H9 (cell line): ENCODE results near the gene C19orf25. TPM values are rescaled to one million over a fixed set of nuclear protein-coding genes. Genes with fewer than 3 reads are reported as not detected.

Experiments used
- DNase-seq: peaks from one replicate; pipeline ENCODE4 v3.0.0-alpha.2; 2017
- H2AFZ ChIP-seq: one replicate; pipeline ENCODE4 v1.6.1; 2013; ENCODE audit warnings: mild to moderate bottlenecking, low read length, control low read depth, moderate library complexity
- H2AK5ac ChIP-seq: 2 replicates; pipeline ENCODE4 v1.6.1; 2013; ENCODE audit warnings: low read length, control low read depth, mixed read lengths; ENCODE audit not compliant: insufficient read length
- H2BK120ac ChIP-seq: one replicate; pipeline ENCODE4 v1.6.1; 2013; ENCODE audit warnings: low read depth, mild to moderate bottlenecking, low read length, control low read depth, inconsistent platforms; ENCODE audit not compliant: poor library complexity, severe bottlenecking
- H2BK12ac ChIP-seq: 2 replicates; pipeline ENCODE4 v1.6.1; 2013; ENCODE audit warnings: low read length, control low read depth, mixed read lengths, low read depth; ENCODE audit not compliant: insufficient read length
- H2BK15ac ChIP-seq: 2 replicates; pipeline ENCODE4 v1.6.1; 2013; ENCODE audit warnings: low read depth, low read length, control low read depth
- H2BK20ac ChIP-seq: one replicate; pipeline ENCODE4 v1.6.1; 2013; ENCODE audit warnings: low read depth, mild to moderate bottlenecking, low read length, control low read depth, inconsistent platforms; ENCODE audit not compliant: poor library complexity, severe bottlenecking
- H2BK5ac ChIP-seq: 2 replicates; pipeline ENCODE4 v1.6.1; 2013; ENCODE audit warnings: low read length, control low read depth, mixed read lengths; ENCODE audit not compliant: insufficient read length
- H3K14ac ChIP-seq: 2 replicates; pipeline ENCODE4 v1.6.1; 2013; ENCODE audit warnings: low read length, control low read depth; ENCODE audit not compliant: insufficient read depth
- H3K18ac ChIP-seq: 2 replicates; pipeline ENCODE4 v1.6.1; 2013; ENCODE audit warnings: low read depth, mild to moderate bottlenecking, mixed read lengths, low read length, control low read depth; ENCODE audit not compliant: insufficient read length
- H3K23ac ChIP-seq: 2 replicates; pipeline ENCODE4 v1.6.1; 2013; ENCODE audit warnings: low read length, control low read depth, mixed read lengths, low read depth; ENCODE audit not compliant: insufficient read length
- H3K23me2 ChIP-seq: 2 replicates; pipeline ENCODE4 v1.6.1; 2013; ENCODE audit warnings: low read depth, mild to moderate bottlenecking, mixed read lengths, low read length, control low read depth; ENCODE audit not compliant: insufficient read length, poor library complexity, severe bottlenecking
- H3K27ac ChIP-seq: 2 replicates; pipeline ENCODE4 v1.5.1; 2013; ENCODE audit warnings: low read length, control low read depth, mixed read lengths, low read depth; ENCODE audit not compliant: insufficient read length
- H3K27me3 ChIP-seq: 2 replicates; pipeline ENCODE4 v1.6.1; 2013; ENCODE audit warnings: low read length, control low read depth, inconsistent platforms; ENCODE audit not compliant: insufficient read depth
- H3K4ac ChIP-seq: 2 replicates; pipeline ENCODE4 v1.6.1; 2013; ENCODE audit warnings: low read depth, mild to moderate bottlenecking, control low read depth, inconsistent platforms, low read length, moderate library complexity
- H3K4me1 ChIP-seq: 2 replicates; pipeline ENCODE4 v1.6.1; 2013; ENCODE audit warnings: low read length, control low read depth, inconsistent platforms; ENCODE audit not compliant: insufficient read depth
- H3K4me2 ChIP-seq: 2 replicates; pipeline ENCODE4 v1.6.1; 2013; ENCODE audit warnings: low read length, control low read depth, mixed read lengths; ENCODE audit not compliant: insufficient read length, insufficient read depth
- H3K56ac ChIP-seq: 2 replicates; pipeline ENCODE4 v1.6.1; 2013; ENCODE audit warnings: low read depth, mild to moderate bottlenecking, mixed read lengths, low read length, control low read depth; ENCODE audit not compliant: insufficient read length
- H3K79me1 ChIP-seq: 2 replicates; pipeline ENCODE4 v1.6.1; 2013; ENCODE audit warnings: low read depth, mild to moderate bottlenecking, moderate library complexity, low read length, control low read depth, inconsistent platforms; ENCODE audit not compliant: insufficient read depth, poor library complexity, severe bottlenecking
- H3K79me2 ChIP-seq: 2 replicates; pipeline ENCODE4 v1.6.1; 2013; ENCODE audit warnings: low read length, control low read depth, inconsistent platforms; ENCODE audit not compliant: insufficient read depth
- H3K9ac ChIP-seq: 2 replicates; pipeline ENCODE4 v1.6.1; 2013; ENCODE audit warnings: low read length, control low read depth, mixed read lengths; ENCODE audit not compliant: insufficient read length; ENCODE audit errors: extremely low read depth
- H3K9me3 ChIP-seq: one replicate; pipeline ENCODE4 v1.6.1; 2013; ENCODE audit warnings: low read depth, low read length, inconsistent platforms; ENCODE audit not compliant: control insufficient read depth
- H3T11ph ChIP-seq: one replicate; pipeline ENCODE4 v1.6.1; 2013; ENCODE audit warnings: mild to moderate bottlenecking, low read length, control low read depth, inconsistent platforms
- H4K20me1 ChIP-seq: one replicate; pipeline ENCODE4 v1.6.1; 2013; ENCODE audit not compliant: control insufficient read depth, insufficient read length, insufficient read depth
- H4K5ac ChIP-seq: 2 replicates; pipeline ENCODE4 v1.6.1; 2013; ENCODE audit warnings: low read depth, mild to moderate bottlenecking, mixed read lengths, low read length, control low read depth; ENCODE audit not compliant: insufficient read length
- H4K8ac ChIP-seq: replicated peaks from 2 replicates; pipeline ENCODE4 v1.6.1; 2013; ENCODE audit warnings: low read length, control low read depth, mixed read lengths, low read depth; ENCODE audit not compliant: insufficient read length
- H4K91ac ChIP-seq: 2 replicates; pipeline ENCODE4 v1.6.1; 2013; ENCODE audit warnings: low read depth, mild to moderate bottlenecking, moderate library complexity, mixed read lengths, low read length, control low read depth; ENCODE audit not compliant: insufficient read length
- H3K27ac Mint-ChIP-seq, 3 experiments: 2 replicates in 2 of 3; 3 replicates in 1 of 3; pipeline ENCODE4 v1.8.0; 2020 to 2021; ENCODE audit warnings: mixed read lengths in 3 of 3, mild to moderate bottlenecking in 1 of 3, moderate library complexity in 1 of 3
- H3K27me3 Mint-ChIP-seq: 2 replicates; pipeline ENCODE4 v1.8.0; 2021; ENCODE audit warnings: low read depth, mild to moderate bottlenecking, moderate library complexity, mixed read lengths
- H3K36me3 Mint-ChIP-seq, 3 experiments: 2 replicates in 2 of 3; 3 replicates in 1 of 3; pipeline ENCODE4 v1.8.0; 2020 to 2021; ENCODE audit warnings: low read depth in 3 of 3, mixed read lengths in 3 of 3; ENCODE audit not compliant: insufficient read depth in 1 of 3
- H3K4me1 Mint-ChIP-seq, 2 experiments: 2 replicates each; pipeline ENCODE4 v1.8.0; 2020; ENCODE audit warnings: mixed read lengths in 2 of 2
- H3K4me3 Mint-ChIP-seq, 2 experiments: 2 replicates in 1 of 2; 3 replicates in 1 of 2; pipeline ENCODE4 v1.8.0; 2020 to 2021; ENCODE audit warnings: mild to moderate bottlenecking in 2 of 2, mixed read lengths in 2 of 2, moderate library complexity in 1 of 2
- H3K9me3 Mint-ChIP-seq, 2 experiments: 2 replicates in 1 of 2; 3 replicates in 1 of 2; pipeline ENCODE4 v1.8.0; 2020; ENCODE audit warnings: mild to moderate bottlenecking in 2 of 2, mixed read lengths in 2 of 2, moderate library complexity in 1 of 2
- CTCF ChIP-seq: fragments of 200-600 bp; sonication (generic); conservative IDR thresholded peaks from 3 replicates; pipeline ENCODE4 v1.8.0; 2021; ENCODE audit warnings: antibody characterized with exemption, mild to moderate bottlenecking
- WGBS: extraction: QIAGEN DNeasy Blood & Tissue Kit; methylation state at CpG from one replicate; pipeline ENCODE4 v1.1.7; 2013; ENCODE audit warnings: missing lambda C conversion rate, low lambda C conversion rate, mixed read lengths; ENCODE audit not compliant: insufficient read length; ENCODE audit errors: extremely low coverage; 5-methylcytosine and 5-hydroxymethylcytosine counted together
- total RNA-seq: library from RNA; stranded (reverse); gene quantifications from 2 replicates; pipeline ENCODE4 v1.2.1, GENCODE V29; 2021

The C19orf25 gene
- total RNA-seq, 1 experiment from 2014 or later: 36.8 TPM

DNA sequence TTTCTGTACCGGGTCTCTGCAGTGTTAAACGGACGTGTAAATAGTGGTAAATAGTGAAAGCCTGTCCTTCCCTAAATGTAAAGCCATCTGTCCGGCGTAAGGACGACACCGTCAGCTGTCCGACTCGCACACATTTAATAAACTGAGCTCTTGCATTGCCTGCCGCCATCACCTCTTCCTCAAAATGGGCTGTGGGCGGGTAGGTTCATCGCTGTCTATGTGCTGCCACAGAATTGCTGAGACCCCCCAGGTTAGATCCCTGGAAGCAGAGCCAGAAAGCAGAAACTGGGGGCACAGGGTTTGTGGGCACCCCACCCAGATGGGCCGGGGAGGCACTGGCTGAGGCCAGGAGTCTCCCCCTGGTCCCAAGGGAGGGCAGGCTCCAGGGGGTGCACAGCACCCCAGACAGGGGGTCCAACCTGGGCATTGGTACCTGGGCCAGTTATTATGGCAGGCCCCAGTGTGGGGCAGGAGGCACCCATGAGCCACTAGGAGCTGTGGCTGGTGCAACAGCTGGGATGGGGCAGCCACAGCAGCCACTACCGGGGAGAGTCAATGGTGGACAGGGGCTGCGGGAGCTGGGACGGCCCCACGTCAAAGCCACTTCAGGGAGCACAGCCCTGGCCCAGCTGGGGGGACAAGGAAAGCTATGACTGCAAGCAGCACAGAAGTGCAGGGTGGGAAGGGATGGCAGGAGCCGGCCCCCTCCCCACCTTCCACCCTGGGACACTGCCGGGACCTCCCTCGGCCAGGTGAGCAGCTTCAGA is 5.7 kb downstream of the C19orf25 start:
- Histone ChIP-seq H3K79me1 (no peaks in the 10 kb centered on the region), H4K91ac (no peak overlapping the region), H3K18ac (no peak overlapping the region), H2BK12ac (no peak overlapping the region), H3K23ac (no peak overlapping the region), H3K79me2 (no peaks in the 10 kb centered on the region), H3K14ac (no peak overlapping the region; the same call in 1 of the 2 replicates), H3K9me3 (no peaks in the 10 kb centered on the region), H3K27me3 (peaks cover 21% of the 10 kb centered on the region; the same call in 1 of the 2 replicates), H2BK20ac (no peak overlapping the region), H3K4me1 (no peaks in the 10 kb centered on the region), H3K27ac (no peak overlapping the region), H3K56ac (no peak overlapping the region), H2BK15ac (no peak overlapping the region), H3K4ac (no peak overlapping the region), H2AFZ (no peak overlapping the region), H2AK5ac (no peak overlapping the region), H2BK120ac (no peak overlapping the region), H4K8ac (no peak overlapping the region), H3T11ph (no peak overlapping the region), H2BK5ac (no peak overlapping the region), H3K9ac (no peak overlapping the region), H4K5ac (no peak overlapping the region), H4K20me1 (peaks cover 3% of the 10 kb centered on the region), H3K4me2 (no peak overlapping the region), H3K23me2 (peaks cover 9% of the 10 kb centered on the region)
- Mint-ChIP-seq H3K27me3 (peaks cover 43% of the 10 kb centered on the region), H3K36me3 (peaks cover 5 to 13% (median 7%) of the 10 kb centered on the region in 3 experiments; a peak in 6 of 7 replicates), H3K4me3 (no peak overlapping the region), H3K9me3 (no peaks in the 10 kb centered on the region), H3K4me1 (peaks cover 2 to 16% of the 10 kb centered on the region in 2 experiments; a peak in 3 of 4 replicates), H3K27ac (no peak overlapping the region)
- DNase-seq: no peak
- no peak for TF ChIP-seq CTCF
- WGBS: no CpG with 5 or more reads among the region's 20 CpGs
